ENCODE measurements around the gene OXCT2. TPM values are rescaled to one million over a fixed set of nuclear protein-coding genes. Genes with fewer than 3 reads are reported as not detected.

The OXCT2 gene
- total and polyA plus RNA-seq, 2 donors (not counting 1 experiment from before 2014, with no cell fraction given) = 1.0 to 1.9 TPM

DNA sequence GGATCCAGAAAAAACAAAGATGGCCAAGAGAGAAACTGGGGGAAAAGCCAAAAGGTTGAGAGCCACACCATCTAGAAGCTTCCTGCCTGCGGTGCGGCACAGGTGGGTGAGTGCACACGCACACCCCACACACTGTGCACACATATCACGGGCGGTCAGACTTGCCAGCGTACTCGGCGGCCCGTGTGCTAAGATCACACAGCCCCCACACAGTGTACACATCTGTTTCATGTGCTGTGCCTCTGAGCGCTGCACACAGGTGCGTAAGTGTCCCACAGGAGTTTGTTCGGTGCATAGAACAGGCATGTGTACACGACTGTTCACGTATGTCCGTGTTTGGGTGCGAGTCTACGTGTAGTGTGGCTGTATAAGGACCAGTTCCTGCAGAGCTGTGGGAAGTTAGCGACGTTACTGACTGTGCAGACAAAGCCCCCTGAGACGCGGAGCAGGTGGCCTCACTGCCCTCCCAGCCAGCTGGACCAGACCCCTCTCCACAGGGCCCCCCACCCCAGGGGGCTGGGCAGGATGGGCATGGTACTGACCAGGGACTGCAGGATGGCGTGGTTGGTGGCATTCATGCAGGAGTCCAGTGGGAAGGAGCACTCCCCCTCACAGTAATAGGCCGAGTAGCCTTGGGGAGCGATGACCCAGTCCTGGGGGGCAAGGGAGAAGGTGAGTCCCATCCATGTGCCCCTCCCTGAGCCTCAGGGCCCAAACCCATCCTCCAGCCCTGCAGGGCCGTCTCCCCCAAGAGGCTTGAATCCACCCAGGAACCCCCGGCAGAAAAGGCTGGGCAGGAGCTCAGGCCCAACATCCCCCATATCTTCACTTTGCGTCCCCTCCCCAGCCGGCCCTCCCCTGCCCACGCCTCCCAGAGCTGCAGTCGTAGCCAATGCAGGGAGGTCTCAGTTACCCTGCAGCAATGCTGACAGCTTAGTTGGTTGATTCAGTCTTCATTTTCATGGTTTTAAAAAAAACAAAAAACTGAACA lies 8.3 kb downstream of the OXCT2 start:
- no peaks in the 10 kb centered on the region for H4K20me1 ChIP-seq (ENCODE audit: control insufficient read depth, insufficient read depth, low read length, poor library complexity, severe bottlenecking)
- ATAC-seq (ENCODE audit: low read depth) = no peak
- H3K4me1 Mint-ChIP-seq = no peaks in the 10 kb centered on the region
- no peaks in the 10 kb centered on the region for H3K4me1 ChIP-seq (ENCODE audit: control insufficient read depth in 2 of 2, insufficient read depth in 2 of 2, low read length in 2 of 2)
- H3K27ac ChIP-seq (ENCODE audit: low read length in 2 of 2) = no peak overlapping the region
- H3K9me3 Mint-ChIP-seq (ENCODE audit: insufficient read depth) = no peaks in the 10 kb centered on the region
- no peak overlapping the region for H3K9ac ChIP-seq (ENCODE audit: low read length)
- intact Hi-C loops (cut with micrococcal nuclease) = no loop called here
- DNase-seq = no peak
- H3K9me3 ChIP-seq (ENCODE audit: control extremely low read depth in 1 of 3, control insufficient read depth in 2 of 3, insufficient read depth in 1 of 3, low read length in 2 of 3) = no peaks in the 10 kb centered on the region
- no peak overlapping the region for H3K4me2 ChIP-seq (replicated peaks; ENCODE audit: low read depth, low read length, poor library complexity, severe bottlenecking)
- WGBS (ENCODE audit: insufficient coverage) = over 99% methylated on average over 19 of the region's 30 CpGs
- H3K27me3 Mint-ChIP-seq = no peaks in the 10 kb centered on the region
- H3K27me3 ChIP-seq (replicated peaks in 1 of 4; ENCODE audit: control extremely low read depth in 1 of 4, control insufficient read depth in 3 of 4, insufficient read depth in 4 of 4, low read length in 3 of 4) = no peaks in the 10 kb centered on the region
- CTCF ChIA-PET = interaction anchor here (0.7 kb wide), 1 partner anchor 423 kb away, joined by 3 read pairs; no protein-coding TSS in a partner anchor
- H3K4me3 Mint-ChIP-seq = no peak overlapping the region
- POLR2A ChIA-PET = no interaction called here
- TF ChIP-seq, protein P1, sequence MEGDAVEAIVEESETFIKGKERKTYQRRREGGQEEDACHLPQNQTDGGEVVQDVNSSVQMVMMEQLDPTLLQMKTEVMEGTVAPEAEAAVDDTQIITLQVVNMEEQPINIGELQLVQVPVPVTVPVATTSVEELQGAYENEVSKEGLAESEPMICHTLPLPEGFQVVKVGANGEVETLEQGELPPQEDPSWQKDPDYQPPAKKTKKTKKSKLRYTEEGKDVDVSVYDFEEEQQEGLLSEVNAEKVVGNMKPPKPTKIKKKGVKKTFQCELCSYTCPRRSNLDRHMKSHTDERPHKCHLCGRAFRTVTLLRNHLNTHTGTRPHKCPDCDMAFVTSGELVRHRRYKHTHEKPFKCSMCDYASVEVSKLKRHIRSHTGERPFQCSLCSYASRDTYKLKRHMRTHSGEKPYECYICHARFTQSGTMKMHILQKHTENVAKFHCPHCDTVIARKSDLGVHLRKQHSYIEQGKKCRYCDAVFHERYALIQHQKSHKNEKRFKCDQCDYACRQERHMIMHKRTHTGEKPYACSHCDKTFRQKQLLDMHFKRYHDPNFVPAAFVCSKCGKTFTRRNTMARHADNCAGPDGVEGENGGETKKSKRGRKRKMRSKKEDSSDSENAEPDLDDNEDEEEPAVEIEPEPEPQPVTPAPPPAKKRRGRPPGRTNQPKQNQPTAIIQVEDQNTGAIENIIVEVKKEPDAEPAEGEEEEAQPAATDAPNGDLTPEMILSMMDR (IDR thresholded peaks at IDR 0.05) = no peak
- TF ChIP-seq EZH2 (IDR thresholded peaks at IDR 0.05; ENCODE audit: borderline replicate concordance, insufficient read depth, low read depth, low read length, poor library complexity, severe bottlenecking) = no peak
- no peaks in the 10 kb centered on the region for H3K79me2 ChIP-seq (ENCODE audit: control insufficient read depth, insufficient read depth, low read length)
- H3K27ac Mint-ChIP-seq = no peak overlapping the region
- H3K36me3 ChIP-seq (replicated peaks in 1 of 2; ENCODE audit: control extremely low read depth in 1 of 2, control insufficient read depth in 1 of 2, extremely low read depth in 1 of 2, insufficient read depth in 2 of 2, low read length in 1 of 2) = peaks cover 3 to 11% of the 10 kb centered on the region in 2 experiments
- H3K4me3 ChIP-seq (ENCODE audit: control extremely low read depth in 1 of 5, extremely low read depth in 1 of 5, insufficient read depth in 1 of 5, low read depth in 2 of 5, low read length in 4 of 5) = no peak overlapping the region
- H2AFZ ChIP-seq (ENCODE audit: insufficient read depth, low read depth, low read length, poor library complexity, severe bottlenecking) = no peak overlapping the region
